OCI-LY1 (cell line): ENCODE data around the gene PCNX1.

Experiments used
- H2AFZ ChIP-seq: fragments of 200-600 bp; sonication (generic), shearing (Covaris generic); 2 replicates; pipeline ENCODE4 v1.6.0; 2014; ENCODE audit warnings: antibody characterized with exemption, mild to moderate bottlenecking, low read length
- H3F3A ChIP-seq: fragments of 200-600 bp; sonication (generic), shearing (Covaris generic); 2 replicates; pipeline ENCODE4 v1.6.0; 2014; ENCODE audit warnings: mild to moderate bottlenecking, antibody characterized with exemption, low read length, moderate library complexity; ENCODE audit not compliant: insufficient read depth
- H3K27ac ChIP-seq: fragments of 200-600 bp; sonication (generic); 2 replicates; pipeline ENCODE4 v1.5.1; 2014; ENCODE audit warnings: low read length, mixed run types, mild to moderate bottlenecking, low read depth; ENCODE audit not compliant: poor library complexity, severe bottlenecking
- H3K27me3 ChIP-seq: fragments of 200-600 bp; sonication (generic); 2 replicates; pipeline ENCODE4 v1.6.0; 2014; ENCODE audit warnings: antibody characterized with exemption, mild to moderate bottlenecking, low read length, moderate library complexity; ENCODE audit not compliant: insufficient read depth
- H3K36me3 ChIP-seq: fragments of 200-600 bp; sonication (generic); 2 replicates; pipeline ENCODE4 v1.6.1; 2014; ENCODE audit warnings: mild to moderate bottlenecking, antibody characterized with exemption, low read length, moderate library complexity, mixed read lengths; ENCODE audit not compliant: insufficient read depth
- H3K4me1 ChIP-seq: fragments of 200-600 bp; sonication (generic); 2 replicates; pipeline ENCODE4 v1.5.1; 2014; ENCODE audit warnings: mild to moderate bottlenecking, low read length, moderate library complexity; ENCODE audit not compliant: insufficient read depth, severe bottlenecking
- H3K4me2 ChIP-seq: fragments of 200-600 bp; sonication (generic), shearing (Covaris generic); 2 replicates; pipeline ENCODE4 v1.6.1; 2014; ENCODE audit warnings: low read length
- H3K4me3 ChIP-seq: fragments of 200-600 bp; sonication (generic); 2 replicates; pipeline ENCODE4 v1.5.1; 2014; ENCODE audit warnings: low read length, low read depth, mild to moderate bottlenecking, mixed read lengths; ENCODE audit not compliant: poor library complexity, severe bottlenecking
- H3K79me2 ChIP-seq: fragments of 200-600 bp; shearing (Covaris generic); 2 replicates; pipeline ENCODE4 v1.6.1; 2016; ENCODE audit warnings: mixed run types, low read length, mixed read lengths; ENCODE audit not compliant: insufficient read depth
- H3K9ac ChIP-seq: fragments of 200-600 bp; sonication (generic), shearing (Covaris generic); 2 replicates; pipeline ENCODE4 v1.6.1; 2014; ENCODE audit warnings: mild to moderate bottlenecking, low read length, mixed read lengths
- H3K9me2 ChIP-seq: fragments of 200-600 bp; sonication (generic), shearing (Covaris generic); 2 replicates; pipeline ENCODE4 v1.6.1; 2014; ENCODE audit warnings: low read depth, mild to moderate bottlenecking, low read length, mixed read lengths
- H3K9me3 ChIP-seq: fragments of 200-600 bp; shearing (Covaris generic); 2 replicates; pipeline ENCODE4 v1.6.1; 2014; ENCODE audit warnings: low read length, mixed read lengths
- H4K20me1 ChIP-seq: fragments of 200-600 bp; sonication (generic), shearing (Covaris generic); 2 replicates; pipeline ENCODE4 v1.6.0; 2016; ENCODE audit warnings: mild to moderate bottlenecking, low read length; ENCODE audit not compliant: insufficient read depth
- EZH2 ChIP-seq: fragments of 200-600 bp; sonication (generic), shearing (Covaris generic); IDR thresholded peaks from 2 replicates; pipeline ENCODE4 v1.8.0; 2017; ENCODE audit warnings: borderline replicate concordance, mixed run types, mild to moderate bottlenecking, antibody characterized with exemption, low read length, moderate library complexity, mixed read lengths
- TF ChIP-seq, protein P1 (sequence below): fragments of 200-600 bp; sonication (generic), shearing (Covaris generic); IDR thresholded peaks from 2 replicates; pipeline ENCODE4 v1.5.1; 2017; ENCODE audit warnings: mild to moderate bottlenecking, antibody characterized with exemption, low read length, moderate library complexity, mixed read lengths

Gene PCNX1

DNA sequence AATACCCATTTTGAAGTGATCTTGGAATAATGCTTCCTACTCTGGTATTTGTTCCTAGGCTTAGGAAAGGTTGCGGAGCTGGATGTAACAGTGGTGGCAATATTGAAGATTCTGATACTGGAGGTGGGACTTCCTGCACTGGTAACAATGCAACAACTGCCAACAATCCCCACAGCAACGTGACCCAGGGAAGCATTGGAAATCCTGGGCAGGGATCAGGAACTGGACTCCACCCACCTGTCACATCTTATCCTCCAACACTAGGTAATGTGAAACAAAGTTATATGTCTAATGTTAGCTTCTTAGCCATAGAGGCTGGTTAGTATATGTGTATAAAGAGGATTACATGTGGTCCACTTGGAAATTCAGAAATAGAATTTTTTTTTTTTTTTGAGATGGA is 197.9 kb downstream of the PCNX1 start:
- H3K4me1 ChIP-seq, result no peaks in the 10 kb centered on the region
- no peaks in the 10 kb centered on the region for H3K27me3 ChIP-seq
- H3K9me3 ChIP-seq, result no peaks in the 10 kb centered on the region
- no peaks in the 10 kb centered on the region for H3F3A ChIP-seq
- H3K36me3 ChIP-seq, result peaks cover 18% of the 10 kb centered on the region; the same call in 1 of the 2 replicates
- TF ChIP-seq, protein P1, sequence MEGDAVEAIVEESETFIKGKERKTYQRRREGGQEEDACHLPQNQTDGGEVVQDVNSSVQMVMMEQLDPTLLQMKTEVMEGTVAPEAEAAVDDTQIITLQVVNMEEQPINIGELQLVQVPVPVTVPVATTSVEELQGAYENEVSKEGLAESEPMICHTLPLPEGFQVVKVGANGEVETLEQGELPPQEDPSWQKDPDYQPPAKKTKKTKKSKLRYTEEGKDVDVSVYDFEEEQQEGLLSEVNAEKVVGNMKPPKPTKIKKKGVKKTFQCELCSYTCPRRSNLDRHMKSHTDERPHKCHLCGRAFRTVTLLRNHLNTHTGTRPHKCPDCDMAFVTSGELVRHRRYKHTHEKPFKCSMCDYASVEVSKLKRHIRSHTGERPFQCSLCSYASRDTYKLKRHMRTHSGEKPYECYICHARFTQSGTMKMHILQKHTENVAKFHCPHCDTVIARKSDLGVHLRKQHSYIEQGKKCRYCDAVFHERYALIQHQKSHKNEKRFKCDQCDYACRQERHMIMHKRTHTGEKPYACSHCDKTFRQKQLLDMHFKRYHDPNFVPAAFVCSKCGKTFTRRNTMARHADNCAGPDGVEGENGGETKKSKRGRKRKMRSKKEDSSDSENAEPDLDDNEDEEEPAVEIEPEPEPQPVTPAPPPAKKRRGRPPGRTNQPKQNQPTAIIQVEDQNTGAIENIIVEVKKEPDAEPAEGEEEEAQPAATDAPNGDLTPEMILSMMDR, result no peak
- no peak for TF ChIP-seq EZH2
- no peak overlapping the region for H3K4me3 ChIP-seq
- no peak overlapping the region for H3K9ac ChIP-seq
- H3K4me2 ChIP-seq, result no peak overlapping the region
- no peak overlapping the region for H3K27ac ChIP-seq
- H3K79me2 ChIP-seq, result no peaks in the 10 kb centered on the region
- no peaks in the 10 kb centered on the region for H4K20me1 ChIP-seq
- H2AFZ ChIP-seq, result no peak overlapping the region
- H3K9me2 ChIP-seq, result no peaks in the 10 kb centered on the region

DNA sequence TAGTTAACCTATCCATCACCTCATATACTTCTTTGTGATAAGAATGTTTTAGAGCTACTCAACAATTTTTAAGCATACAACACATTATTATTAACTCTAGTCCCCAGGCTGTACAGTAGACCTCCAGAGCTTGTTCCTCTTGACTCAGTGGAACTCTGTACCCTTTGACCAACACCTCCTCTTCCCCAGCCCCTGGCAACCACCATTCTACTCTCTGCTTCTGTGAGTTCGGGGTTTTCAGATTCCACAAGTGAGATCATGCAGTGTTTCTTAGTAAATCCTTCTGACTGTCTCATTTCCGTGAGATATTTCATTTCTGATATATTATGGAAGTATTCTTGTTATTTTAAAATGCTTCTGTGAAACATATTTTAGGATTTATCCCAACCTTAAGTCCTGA is 200.7 kb downstream of the PCNX1 start:
- Histone ChIP-seq H3K9me2 (no peaks in the 10 kb centered on the region), H2AFZ (no peak overlapping the region), H3K9me3 (no peaks in the 10 kb centered on the region), H4K20me1 (no peaks in the 10 kb centered on the region), H3K4me3 (no peak overlapping the region), H3K36me3 (peaks cover 15% of the 10 kb centered on the region; the same call in 1 of the 2 replicates), H3K4me2 (no peak overlapping the region), H3K4me1 (peaks cover 7% of the 10 kb centered on the region), H3F3A (no peaks in the 10 kb centered on the region), H3K9ac (no peak overlapping the region), H3K79me2 (no peaks in the 10 kb centered on the region), H3K27ac (no peak overlapping the region), H3K27me3 (no peaks in the 10 kb centered on the region)
- TF ChIP-seq, protein P1, result no peak
- no peak for TF ChIP-seq EZH2

DNA sequence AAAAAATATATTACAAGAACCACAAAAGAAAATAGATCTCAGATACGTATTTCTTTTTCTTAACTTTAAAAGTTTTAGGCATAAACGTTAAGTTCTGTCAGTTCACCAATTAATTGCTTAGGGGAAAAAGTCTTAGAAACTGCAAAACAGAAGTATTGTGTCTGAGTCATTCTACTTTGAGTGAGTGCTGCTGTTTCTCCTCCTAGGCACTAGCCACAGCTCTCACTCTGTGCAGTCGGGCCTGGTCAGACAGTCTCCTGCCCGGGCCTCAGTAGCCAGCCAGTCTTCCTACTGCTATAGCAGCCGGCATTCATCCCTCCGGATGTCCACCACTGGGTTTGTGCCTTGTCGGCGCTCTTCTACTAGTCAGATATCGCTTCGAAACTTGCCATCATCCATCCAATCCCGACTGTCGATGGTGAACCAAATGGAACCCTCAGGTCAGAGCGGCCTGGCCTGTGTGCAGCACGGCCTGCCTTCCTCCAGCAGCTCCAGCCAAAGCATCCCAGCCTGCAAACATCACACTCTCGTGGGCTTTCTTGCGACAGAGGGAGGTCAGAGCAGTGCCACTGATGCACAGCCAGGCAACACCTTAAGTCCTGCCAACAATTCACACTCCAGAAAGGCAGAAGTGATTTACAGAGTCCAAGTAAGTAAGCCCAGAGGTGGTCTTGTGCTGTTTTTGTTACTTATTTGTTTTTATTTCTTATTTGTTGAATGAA is 201.3 kb downstream of the PCNX1 start:
- peaks cover 11% of the 10 kb centered on the region; the same call in 1 of the 2 replicates for H3K36me3 ChIP-seq
- no peaks in the 10 kb centered on the region for H3K9me2 ChIP-seq

More for the DNA sequence above, 201.3 kb downstream of the PCNX1 start:
- Histone ChIP-seq H3K27ac (no peak overlapping the region), H3K4me2 (no peak overlapping the region), H3K79me2 (no peaks in the 10 kb centered on the region), H3K9ac (no peak overlapping the region), H3K4me3 (no peak overlapping the region), H3K4me1 (peaks cover 13% of the 10 kb centered on the region), H2AFZ (no peak overlapping the region), H3F3A (no peaks in the 10 kb centered on the region), H4K20me1 (no peaks in the 10 kb centered on the region), H3K27me3 (no peaks in the 10 kb centered on the region), H3K9me3 (no peaks in the 10 kb centered on the region)
- no peak for TF ChIP-seq EZH2
- TF ChIP-seq, protein P1, result no peak
